ENCODE data around the gene CCDC116.
"Not testable (repeated sequence)": the region's sequence is repeated elsewhere in the genome, so short reads cannot be mapped to it uniquely, and the experiment has no call there.

The CCDC116 gene

DNA sequence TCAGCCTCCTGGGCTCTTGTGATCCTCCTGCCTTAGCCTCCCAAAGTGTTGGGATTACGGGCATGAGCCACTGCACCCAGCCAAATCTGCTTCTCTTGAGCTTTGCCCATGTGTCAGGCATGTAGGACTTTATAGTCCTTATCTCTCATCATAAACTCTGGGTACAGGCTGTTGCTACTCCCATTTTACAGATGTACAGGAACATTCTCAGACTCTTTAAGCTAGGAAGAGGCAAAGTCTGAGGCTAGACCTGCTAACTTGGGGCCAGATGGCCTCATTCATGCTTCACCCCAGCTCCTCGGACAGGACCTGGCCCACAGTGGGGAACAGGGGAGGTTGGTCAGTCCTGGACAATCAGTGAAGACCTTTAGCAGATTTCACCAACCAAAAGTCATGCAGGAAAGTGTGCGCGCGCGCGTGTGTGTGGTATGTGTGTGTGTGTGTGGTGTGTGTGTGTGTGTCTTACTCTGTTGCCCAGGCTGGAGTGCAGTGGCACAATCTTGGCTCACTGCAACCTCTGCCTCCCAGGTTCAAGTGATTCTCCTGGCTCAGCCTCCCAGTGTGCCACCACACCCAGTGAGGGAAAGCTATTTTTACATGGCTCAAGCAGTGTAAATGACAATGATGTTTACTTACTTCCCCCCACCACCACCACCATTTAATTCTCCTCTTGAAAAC, 26.5 kb upstream of the CCDC116 start:
- ChIA-PET CTCF (interaction anchor here (0.6 kb wide), 1 partner anchor 119 kb away, joined by 3 read pairs; no protein-coding TSS in a partner anchor), POLR2A (interaction anchor here (1.3 to 1.4 kb wide), 2 partner anchors 23 to 37 kb away, joined by 3 to 6 read pairs; no protein-coding TSS in a partner anchor)
- no peak for TF ChIP-seq SUZ12 (IDR thresholded peaks at IDR 0.05)
- TF ChIP-seq, protein P1, sequence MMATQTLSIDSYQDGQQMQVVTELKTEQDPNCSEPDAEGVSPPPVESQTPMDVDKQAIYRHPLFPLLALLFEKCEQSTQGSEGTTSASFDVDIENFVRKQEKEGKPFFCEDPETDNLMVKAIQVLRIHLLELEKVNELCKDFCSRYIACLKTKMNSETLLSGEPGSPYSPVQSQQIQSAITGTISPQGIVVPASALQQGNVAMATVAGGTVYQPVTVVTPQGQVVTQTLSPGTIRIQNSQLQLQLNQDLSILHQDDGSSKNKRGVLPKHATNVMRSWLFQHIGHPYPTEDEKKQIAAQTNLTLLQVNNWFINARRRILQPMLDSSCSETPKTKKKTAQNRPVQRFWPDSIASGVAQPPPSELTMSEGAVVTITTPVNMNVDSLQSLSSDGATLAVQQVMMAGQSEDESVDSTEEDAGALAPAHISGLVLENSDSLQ (IDR thresholded peaks at IDR 0.05) = no peak
- TF ChIP-seq ARNT (IDR thresholded peaks at IDR 0.05) = no peak
- TF ChIP-seq FOXA1 (IDR thresholded peaks at IDR 0.05) = no peak
- TF ChIP-seq NFRKB (IDR thresholded peaks at IDR 0.05) = no peak
- no peak for DNase-seq (ENCODE audit: extremely low spot score)

DNA sequence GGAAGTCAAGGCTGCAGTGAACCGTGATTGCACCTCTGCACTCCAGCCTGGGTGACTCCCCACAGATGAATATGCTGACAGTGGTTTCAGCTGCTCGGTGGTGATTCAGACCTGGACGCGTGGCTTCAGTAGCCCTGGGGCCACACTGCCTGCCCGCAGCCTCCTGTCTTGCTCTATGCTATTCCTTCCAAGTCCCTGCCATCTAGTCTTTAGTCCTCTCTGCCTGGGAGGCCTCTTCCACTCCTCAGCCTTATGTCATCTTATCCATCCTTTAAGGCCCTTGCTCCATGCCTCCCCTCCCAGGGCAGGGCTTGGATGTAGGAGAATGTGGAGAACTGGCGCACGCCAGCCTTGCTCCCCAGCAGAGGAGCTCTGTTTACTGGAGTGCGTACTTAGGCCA, 25.8 kb upstream of the CCDC116 start:
- ChIA-PET CTCF (no interaction called here), POLR2A (interaction anchor here (1.3 to 1.4 kb wide), 2 partner anchors 22 to 38 kb away, joined by 3 to 6 read pairs; no protein-coding TSS in a partner anchor)
- TF ChIP-seq LEF1 (IDR thresholded peaks at IDR 0.05; ENCODE audit: borderline replicate concordance) = no peak
- TF ChIP-seq FOXK2 (IDR thresholded peaks at IDR 0.05) = no peak
- TF ChIP-seq CTBP1 (IDR thresholded peaks at IDR 0.05; ENCODE audit: borderline replicate concordance) = no peak
- TF ChIP-seq ZNF384 (IDR thresholded peaks at IDR 0.05) = no peak
- TF ChIP-seq, protein P1 (IDR thresholded peaks at IDR 0.05) = no peak
- no peak for TF ChIP-seq FOXM1 (IDR thresholded peaks at IDR 0.05; ENCODE audit: borderline replicate concordance)
- TF ChIP-seq HDGF (IDR thresholded peaks at IDR 0.05; ENCODE audit: borderline replicate concordance) = no peak
- no peak for TF ChIP-seq ELF4 (IDR thresholded peaks at IDR 0.05)
- no peak for TF ChIP-seq SP1 (IDR thresholded peaks at IDR 0.05)
- no peak for TF ChIP-seq NFRKB (IDR thresholded peaks at IDR 0.05)
- TF ChIP-seq TARDBP (IDR thresholded peaks at IDR 0.05) = no peak
- TF ChIP-seq FOXA1 (IDR thresholded peaks at IDR 0.05) = no peak
- no peak for TF ChIP-seq SUZ12 (IDR thresholded peaks at IDR 0.05)
- no peak for TF ChIP-seq L3MBTL2 (conservative IDR thresholded peaks at IDR 0.05)
- no peak for TF ChIP-seq BHLHE40 (IDR thresholded peaks at IDR 0.05; ENCODE audit: borderline replicate concordance)
- no peak for TF ChIP-seq ARNT (IDR thresholded peaks at IDR 0.05)
- no peak for DNase-seq (ENCODE audit: extremely low spot score)

DNA sequence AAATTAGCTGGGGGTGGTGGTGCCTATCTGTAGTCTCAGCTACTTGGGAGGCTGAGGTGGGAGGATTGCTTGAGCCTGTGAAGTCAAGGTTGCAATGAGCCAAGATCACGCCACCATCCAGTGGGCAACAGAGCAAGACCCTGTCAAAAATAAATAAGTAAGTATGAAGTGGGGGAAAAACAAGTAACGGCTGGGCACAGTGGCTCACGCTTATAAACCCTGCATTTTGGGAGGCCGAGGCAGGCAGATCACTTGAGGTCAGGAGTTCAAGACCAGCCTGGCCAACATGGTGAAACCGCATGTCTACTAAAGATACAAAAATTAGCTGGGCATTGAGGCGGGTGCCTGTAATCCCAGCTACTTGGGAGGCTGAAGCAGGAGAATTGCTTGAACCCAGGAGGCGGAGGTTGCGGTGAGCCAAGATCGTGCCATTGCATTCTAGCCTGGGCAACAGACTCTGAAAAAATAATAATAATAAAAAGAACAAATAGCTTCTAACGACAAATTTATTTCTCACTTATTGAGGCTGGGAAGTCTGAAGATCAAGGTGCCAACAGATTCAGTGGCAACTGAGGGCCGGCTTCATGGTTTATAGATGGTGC, 22.9 kb upstream of the CCDC116 start:
- CTCF ChIA-PET = interaction anchor here (0.6 to 1.3 kb wide), 2 partner anchors 15 to 732 kb away, joined by 3 read pairs; no protein-coding TSS in a partner anchor
- DNase-seq (ENCODE audit: extremely low spot score); POLR2A ChIA-PET: not testable (repeated sequence)

DNA sequence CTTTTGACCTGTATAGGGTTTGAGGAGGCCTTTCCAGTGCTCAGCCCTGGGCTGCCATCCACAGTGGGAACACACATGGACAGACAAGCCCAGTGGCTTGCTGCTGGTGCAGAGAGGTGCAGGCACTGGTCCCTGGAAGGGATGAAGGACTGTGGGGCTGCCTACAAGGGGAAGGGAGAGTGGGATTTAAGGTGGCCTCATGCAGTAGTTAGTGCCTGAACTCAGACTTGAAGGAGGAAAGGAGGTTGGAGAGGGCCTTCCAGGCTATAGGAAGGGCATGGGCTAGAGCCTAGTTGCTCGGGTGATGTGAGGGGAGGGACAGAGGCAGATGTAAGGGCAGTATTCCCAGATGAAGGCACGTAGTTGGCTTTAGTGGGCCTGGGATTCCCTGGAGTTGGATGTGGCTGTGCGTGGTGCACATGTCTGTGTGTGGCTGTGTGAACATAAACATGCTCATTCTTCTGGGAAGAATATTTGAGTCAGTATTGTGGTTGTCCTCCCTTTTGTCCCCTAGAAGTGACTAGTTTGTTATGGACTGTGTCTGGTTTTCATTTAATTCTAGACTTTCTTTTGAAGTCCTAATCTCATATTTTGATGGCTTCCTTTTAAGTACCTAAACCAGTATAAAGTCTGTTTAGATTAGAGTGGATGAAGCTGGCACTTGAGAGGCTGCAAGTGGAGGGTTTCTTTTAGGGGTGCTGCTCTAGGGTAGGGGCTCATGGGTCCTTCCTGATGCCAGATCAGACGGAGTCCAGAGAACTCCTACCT, 21.2 kb upstream of the CCDC116 start:
- no peak for DNase-seq (ENCODE audit: extremely low spot score)
- CTCF ChIA-PET = no interaction called here
- TF ChIP-seq L3MBTL2 (conservative IDR thresholded peaks at IDR 0.05) (no peak), BHLHE40 (IDR thresholded peaks at IDR 0.05; ENCODE audit: borderline replicate concordance) (no peak), CTBP1 (IDR thresholded peaks at IDR 0.05; ENCODE audit: borderline replicate concordance) (no peak), ELF4 (IDR thresholded peaks at IDR 0.05) (no peak), TARDBP (IDR thresholded peaks at IDR 0.05) (no peak), SP1 (IDR thresholded peaks at IDR 0.05) (no peak), LEF1 (IDR thresholded peaks at IDR 0.05; ENCODE audit: borderline replicate concordance) (no peak), ARNT (IDR thresholded peaks at IDR 0.05) (no peak), SUZ12 (IDR thresholded peaks at IDR 0.05) (no peak), NFRKB (IDR thresholded peaks at IDR 0.05) (no peak), FOXK2 (IDR thresholded peaks at IDR 0.05) (no peak), FOXA1 (IDR thresholded peaks at IDR 0.05) (no peak), HDGF (IDR thresholded peaks at IDR 0.05; ENCODE audit: borderline replicate concordance) (no peak), ZNF384 (IDR thresholded peaks at IDR 0.05) (no peak), FOXM1 (IDR thresholded peaks at IDR 0.05; ENCODE audit: borderline replicate concordance) (no peak)
- TF ChIP-seq, protein P1 (IDR thresholded peaks at IDR 0.05) = no peak
- POLR2A ChIA-PET = interaction anchor here (1.2 kb wide), 1 partner anchor 30 kb away, joined by 3 read pairs; no protein-coding TSS in a partner anchor

DNA sequence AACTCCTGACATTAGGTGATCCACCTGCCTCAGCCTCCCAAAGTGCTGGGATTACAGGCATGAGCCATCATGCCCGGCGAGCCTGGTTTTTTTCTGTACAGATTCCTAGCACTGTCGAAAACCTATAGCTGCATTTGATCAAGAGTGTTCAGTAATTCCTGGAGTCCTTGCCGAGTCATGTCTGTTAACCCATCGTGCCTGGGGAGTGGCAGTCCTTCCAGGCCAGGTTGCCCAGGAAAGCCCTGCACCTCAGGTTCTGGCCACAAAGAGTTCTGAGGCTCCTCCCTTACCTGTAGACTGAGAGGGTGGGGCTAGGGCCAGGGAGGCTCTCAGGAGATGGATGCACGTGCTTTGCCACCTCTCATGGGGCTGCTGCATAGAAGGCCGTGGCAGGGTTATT, 19.7 kb upstream of the CCDC116 start:
- TF ChIP-seq FOXA1 (IDR thresholded peaks at IDR 0.05) = no peak
- no peak for TF ChIP-seq FOXM1 (IDR thresholded peaks at IDR 0.05; ENCODE audit: borderline replicate concordance)
- no peak for TF ChIP-seq ZNF384 (IDR thresholded peaks at IDR 0.05)
- TF ChIP-seq BHLHE40 (IDR thresholded peaks at IDR 0.05; ENCODE audit: borderline replicate concordance) = no peak
- TF ChIP-seq ELF4 (IDR thresholded peaks at IDR 0.05) = no peak
- TF ChIP-seq LEF1 (IDR thresholded peaks at IDR 0.05; ENCODE audit: borderline replicate concordance) = no peak
- TF ChIP-seq, protein P1 (IDR thresholded peaks at IDR 0.05) = no peak
- no peak for TF ChIP-seq HDGF (IDR thresholded peaks at IDR 0.05; ENCODE audit: borderline replicate concordance)
- TF ChIP-seq FOXK2 (IDR thresholded peaks at IDR 0.05) = no peak
- no peak for TF ChIP-seq NFRKB (IDR thresholded peaks at IDR 0.05)
- TF ChIP-seq SUZ12 (IDR thresholded peaks at IDR 0.05) = no peak
- ChIA-PET CTCF (interaction anchor here (0.9 kb wide), 1 partner anchor 12 kb away, joined by 4 read pairs; no protein-coding TSS in a partner anchor), POLR2A (interaction anchor here (0.6 kb wide), 1 partner anchor 15 kb away, joined by 3 read pairs; no protein-coding TSS in a partner anchor)
- no peak for DNase-seq (ENCODE audit: extremely low spot score)
